ENCODE results near the gene FOXB1. TPM values are rescaled to one million over a fixed set of nuclear protein-coding genes. Genes with fewer than 3 reads are reported as not detected.

The FOXB1 gene
- total and polyA plus RNA-seq, 7 donors: 0.09 TPM; not detected in 6

DNA sequence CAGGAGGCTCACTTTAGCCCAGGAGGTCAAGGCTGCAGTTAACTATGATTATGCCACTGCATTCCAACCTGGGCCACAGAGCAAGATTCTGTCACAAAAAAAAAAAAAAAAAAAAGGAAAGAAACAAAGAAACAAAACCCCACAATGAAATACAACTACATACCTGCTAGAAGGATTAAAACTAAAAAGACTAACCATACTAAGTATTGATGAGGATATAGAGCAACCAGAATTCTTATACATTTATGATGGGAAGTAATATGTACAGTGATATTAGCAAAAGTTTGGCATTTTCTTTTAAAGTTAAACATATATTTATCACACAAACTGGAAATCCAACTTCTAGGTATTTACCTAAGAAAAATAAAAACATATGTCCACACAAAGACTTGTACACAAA, 40.2 kb upstream of the FOXB1 start:
- intact Hi-C loops (cut with DNase I): no loop called here
- H3K9me3 ChIP-seq: peaks cover 0 to 18% (median 10%) of the 10 kb centered on the region in 4 donors
- no peaks in the 10 kb centered on the region for H3K36me3 ChIP-seq

GRCh38 chr15:59965741-59966140, 38.4 kb upstream of the FOXB1 start:
- intact Hi-C loops (cut with DNase I): no loop called here
- 94 to 95% methylated on average over 6 of the region's 6 CpGs for WGBS, 2 donors

More for the DNA sequence above, 40.2 kb upstream of the FOXB1 start:
- no peak for DNase-seq
- Histone ChIP-seq H3K4me3 (no peak overlapping the region), H3K4me1 (no peaks in the 10 kb centered on the region), H3K27me3 (no peaks in the 10 kb centered on the region), H3K27ac (no peak overlapping the region)
- TF ChIP-seq, protein P1, sequence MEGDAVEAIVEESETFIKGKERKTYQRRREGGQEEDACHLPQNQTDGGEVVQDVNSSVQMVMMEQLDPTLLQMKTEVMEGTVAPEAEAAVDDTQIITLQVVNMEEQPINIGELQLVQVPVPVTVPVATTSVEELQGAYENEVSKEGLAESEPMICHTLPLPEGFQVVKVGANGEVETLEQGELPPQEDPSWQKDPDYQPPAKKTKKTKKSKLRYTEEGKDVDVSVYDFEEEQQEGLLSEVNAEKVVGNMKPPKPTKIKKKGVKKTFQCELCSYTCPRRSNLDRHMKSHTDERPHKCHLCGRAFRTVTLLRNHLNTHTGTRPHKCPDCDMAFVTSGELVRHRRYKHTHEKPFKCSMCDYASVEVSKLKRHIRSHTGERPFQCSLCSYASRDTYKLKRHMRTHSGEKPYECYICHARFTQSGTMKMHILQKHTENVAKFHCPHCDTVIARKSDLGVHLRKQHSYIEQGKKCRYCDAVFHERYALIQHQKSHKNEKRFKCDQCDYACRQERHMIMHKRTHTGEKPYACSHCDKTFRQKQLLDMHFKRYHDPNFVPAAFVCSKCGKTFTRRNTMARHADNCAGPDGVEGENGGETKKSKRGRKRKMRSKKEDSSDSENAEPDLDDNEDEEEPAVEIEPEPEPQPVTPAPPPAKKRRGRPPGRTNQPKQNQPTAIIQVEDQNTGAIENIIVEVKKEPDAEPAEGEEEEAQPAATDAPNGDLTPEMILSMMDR (IDR thresholded peaks at IDR 0.05): no peak
- TF ChIP-seq EP300 (IDR thresholded peaks at IDR 0.05) (no peak), POLR2A (IDR thresholded peaks at IDR 0.05) (no peak), POLR2AphosphoS5 (IDR thresholded peaks at IDR 0.05) (no peak)

DNA sequence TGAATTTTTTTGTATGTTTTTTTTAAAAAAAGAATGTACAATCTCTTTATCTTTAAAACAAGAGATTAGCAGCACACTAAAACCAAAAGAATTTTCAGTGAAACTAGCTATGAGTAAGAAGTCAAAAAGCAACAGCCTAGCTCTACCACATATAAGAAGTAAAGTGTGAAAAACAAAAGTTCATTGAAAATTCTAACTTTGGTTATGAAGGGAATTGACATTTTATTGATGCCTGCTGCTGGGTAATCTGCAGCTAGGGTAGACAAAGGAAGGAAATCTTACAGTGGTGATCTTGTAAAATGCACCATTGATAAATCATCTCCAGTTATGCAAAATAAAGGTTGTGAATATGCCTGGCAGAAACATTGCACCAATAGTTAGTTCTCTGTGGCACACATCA, 37.8 kb upstream of the FOXB1 start:
- H3K36me3 ChIP-seq: no peaks in the 10 kb centered on the region
- peaks cover 0 to 6% (median under 1%) of the 10 kb centered on the region in 4 donors for H3K9me3 ChIP-seq
- no peak overlapping the region for H3K27ac ChIP-seq
- intact Hi-C loops (cut with DNase I): no loop called here
- TF ChIP-seq, protein P1 (IDR thresholded peaks at IDR 0.05): no peak
- TF ChIP-seq POLR2A (IDR thresholded peaks at IDR 0.05): no peak
- no peak for TF ChIP-seq EP300 (IDR thresholded peaks at IDR 0.05)
- no peak for TF ChIP-seq POLR2AphosphoS5 (IDR thresholded peaks at IDR 0.05)
- no peak overlapping the region for H3K4me3 ChIP-seq
- H3K27me3 ChIP-seq: no peaks in the 10 kb centered on the region
- H3K4me1 ChIP-seq: no peaks in the 10 kb centered on the region
- no peak for DNase-seq

More at GRCh38 chr15:59965741-59966140, 38.4 kb upstream of the FOXB1 start:
- Histone ChIP-seq H3K9me3 (peaks cover 0 to 6% (median 2%) of the 10 kb centered on the region in 4 donors), H3K36me3 (no peaks in the 10 kb centered on the region), H3K4me3 (no peak overlapping the region), H3K4me1 (no peaks in the 10 kb centered on the region), H3K27ac (no peak overlapping the region), H3K27me3 (no peaks in the 10 kb centered on the region)
- no peak for DNase-seq
- TF ChIP-seq POLR2AphosphoS5 (IDR thresholded peaks at IDR 0.05): no peak
- no peak for TF ChIP-seq POLR2A (IDR thresholded peaks at IDR 0.05)
- TF ChIP-seq EP300 (IDR thresholded peaks at IDR 0.05): no peak
- TF ChIP-seq, protein P1 (IDR thresholded peaks at IDR 0.05): no peak

DNA sequence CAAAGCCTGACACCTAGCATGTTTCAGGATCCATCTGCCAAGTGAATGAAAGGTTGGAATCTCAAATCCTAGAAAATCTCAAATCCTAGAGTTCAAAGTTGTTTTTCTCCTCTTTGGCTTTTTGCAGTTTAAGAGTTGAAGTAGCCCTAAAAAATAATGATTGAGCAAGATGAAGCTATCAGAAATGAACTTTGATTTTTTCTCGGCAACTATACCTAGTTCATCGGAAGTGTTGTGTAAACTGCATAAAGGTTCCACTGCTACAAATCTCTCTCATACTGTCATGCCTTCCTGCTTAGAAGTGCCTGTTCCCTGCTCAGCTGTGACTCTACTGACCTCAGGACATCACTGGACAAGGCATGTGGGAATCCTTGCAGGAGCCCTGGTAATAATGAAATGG, 35.8 kb upstream of the FOXB1 start:
- WGBS, 2 donors: 29 to 86% methylated on average over 2 of the region's 2 CpGs
- intact Hi-C loops (cut with DNase I): no loop called here
- Histone ChIP-seq H3K4me3 (no peak overlapping the region), H3K4me1 (no peaks in the 10 kb centered on the region), H3K9me3 (no peaks in the 10 kb centered on the region), H3K36me3 (no peaks in the 10 kb centered on the region), H3K27ac (no peak overlapping the region), H3K27me3 (no peaks in the 10 kb centered on the region)
- DNase-seq: no peak
- TF ChIP-seq EP300 (IDR thresholded peaks at IDR 0.05): no peak
- no peak for TF ChIP-seq POLR2AphosphoS5 (IDR thresholded peaks at IDR 0.05)
- TF ChIP-seq POLR2A (IDR thresholded peaks at IDR 0.05): no peak
- TF ChIP-seq, protein P1 (IDR thresholded peaks at IDR 0.05): no peak

DNA sequence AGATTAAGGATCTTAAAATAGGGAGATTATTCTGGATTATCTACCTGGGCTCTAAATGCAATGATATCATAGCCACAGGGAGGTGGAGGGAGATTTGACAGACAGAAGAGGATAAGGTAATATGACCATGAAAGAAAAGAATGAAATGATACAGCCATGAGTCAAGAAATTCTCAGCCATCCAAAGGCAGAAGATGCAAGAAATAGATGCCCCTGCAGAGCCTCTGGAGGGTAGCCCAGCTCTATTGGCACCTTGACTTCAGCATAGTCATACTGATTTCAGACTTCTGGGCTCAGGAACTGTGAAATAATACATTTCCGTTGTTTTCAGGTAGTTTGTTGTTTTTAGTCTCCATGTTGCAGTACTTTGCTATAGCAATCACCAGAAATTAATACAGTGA, 31.9 kb upstream of the FOXB1 start:
- intact Hi-C loops (cut with DNase I): no loop called here
- Histone ChIP-seq H3K27me3 (no peaks in the 10 kb centered on the region), H3K4me3 (no peak overlapping the region), H3K36me3 (no peaks in the 10 kb centered on the region), H3K4me1 (no peaks in the 10 kb centered on the region), H3K9me3 (peaks cover 0 to under 1% (median 0%) of the 10 kb centered on the region in 4 donors), H3K27ac (no peak overlapping the region)
- WGBS, 2 donors: 82 to 91% methylated on average over 1 of the region's 1 CpG
- no peak for DNase-seq
- TF ChIP-seq POLR2A (IDR thresholded peaks at IDR 0.05): no peak
- TF ChIP-seq, protein P1 (IDR thresholded peaks at IDR 0.05): no peak
- no peak for TF ChIP-seq POLR2AphosphoS5 (IDR thresholded peaks at IDR 0.05)
- no peak for TF ChIP-seq EP300 (IDR thresholded peaks at IDR 0.05)
